ENCODE results near the gene RNF168. TPM values are rescaled to one million over a fixed set of nuclear protein-coding genes. Genes with fewer than 3 reads are reported as not detected.
"Not testable (repeated sequence)": the region's sequence is repeated elsewhere in the genome, so short reads cannot be mapped to it uniquely, and the experiment has no call there.

RNF168 gene
- total and polyA plus RNA-seq, 8 donors = 3.2 to 10.8 (median 6.5) TPM

- ATAC-seq (no peak), FAIRE-seq (no peak), DNase-seq (no peak)
- no peak for TF ChIP-seq CTCF (IDR thresholded peaks at IDR 0.05)
- WGBS, 2 donors = 70 to 82% methylated on average over 8 of the region's 8 CpGs
- Histone ChIP-seq H3K4me3 (no peak overlapping the region), H3K27ac (no peak overlapping the region), H3K9me3 (no peaks in the 10 kb centered on the region), H3K4me1 (no peaks in the 10 kb centered on the region), H3K36me3 (no peaks in the 10 kb centered on the region), H3K27me3 (no peaks in the 10 kb centered on the region)
- intact Hi-C loops (cut with DNase I) = no loop called here
These were observed 3.1 kb upstream of the RNF168 start for GRCh38 chr3:196506687-196507086.

- Histone ChIP-seq H3K4me1 (peaks cover 0 to 2% (median 0%) of the 10 kb centered on the region in 3 donors), H3K36me3 (no peaks in the 10 kb centered on the region), H3K4me3 (no peak overlapping the region), H3K27me3 (no peaks in the 10 kb centered on the region), H3K27ac (no peak overlapping the region), H3K9me3 (no peaks in the 10 kb centered on the region)
- FAIRE-seq (no peak), DNase-seq (no peak), ATAC-seq (no peak)
- 95 to 97% methylated on average over 6 of the region's 6 CpGs for WGBS, 2 donors
- no peak for TF ChIP-seq CTCF (IDR thresholded peaks at IDR 0.05)
- intact Hi-C loops (cut with DNase I) = no loop called here
These were observed 988 bp upstream of the RNF168 start for GRCh38 chr3:196504556-196504955.

- DNase-seq; H3K36me3 ChIP-seq; FAIRE-seq; ATAC-seq; H3K9me3 ChIP-seq; H3K4me1 ChIP-seq; H3K27me3 ChIP-seq; intact Hi-C loops (cut with DNase I): not testable (repeated sequence)
- WGBS, 2 donors = 21 to 31% methylated on average over 7 of the region's 7 CpGs
- peak overlapping the region; percentile 83 to 87 (median 86) for H3K27ac ChIP-seq
- H3K4me3 ChIP-seq = peak overlapping the region in 3 of 4 donors; percentile 61 to 79 (median 72)
These were observed 470 bp upstream of the RNF168 start for GRCh38 chr3:196504077-196504398.

GRCh38 chr3:196502775-196503195 is 783 bp downstream of the RNF168 start:
- Histone ChIP-seq H3K27ac (peak overlapping the region; percentile 83 to 87 (median 86)), H3K4me3 (peak overlapping the region; percentile 51 to 79 (median 66)), H3K4me1 (peaks cover 0 to 2% (median 0%) of the 10 kb centered on the region in 3 donors), H3K27me3 (no peaks in the 10 kb centered on the region), H3K9me3 (no peaks in the 10 kb centered on the region), H3K36me3 (no peaks in the 10 kb centered on the region)
- FAIRE-seq (no peak), ATAC-seq (peak; percentile 55 to 76 (median 66)), DNase-seq (peak; percentile 38 to 63 (median 55))
- WGBS, 2 donors = 0% methylated on average over 27 of the region's 27 CpGs
- intact Hi-C loops (cut with DNase I) = no loop called here
- TF ChIP-seq CTCF (IDR thresholded peaks at IDR 0.05) = no peak

GRCh38 chr3:196501316-196502044 is 2.1 kb downstream of the RNF168 start:
- DNase-seq (no peak), ATAC-seq (no peak), FAIRE-seq (no peak)
- Histone ChIP-seq H3K9me3 (no peaks in the 10 kb centered on the region), H3K4me3 (peak overlapping the region; percentile 51 to 79 (median 66)), H3K36me3 (no peaks in the 10 kb centered on the region), H3K27ac (peak overlapping the region in 1 of 4 donors; percentile 9), H3K27me3 (no peaks in the 10 kb centered on the region), H3K4me1 (peaks cover 0 to 2% (median 0%) of the 10 kb centered on the region in 3 donors)
- 17 to 19% methylated on average over 14 of the region's 14 CpGs for WGBS, 2 donors
- intact Hi-C loops (cut with DNase I) = no loop called here
- TF ChIP-seq CTCF (IDR thresholded peaks at IDR 0.05) = no peak

All from pancreas (tissue), 10 donors.